PC-9 (cell line): Measurements from ENCODE around the gene STAG1. TPM values are rescaled to one million over a fixed set of nuclear protein-coding genes. Genes with fewer than 3 reads are reported as not detected.

ENCODE experiments used
- BruUV-seq: library from RNA; stranded (reverse); fragments of 400-500 nt; replicated peaks from 2 replicates; lab custom pipeline; 2021; lab: Mats Ljungman, UMichigan
- CTCF ChIA-PET: fragments of 300-600 bp; sonication (Branson Sonifier 250); formaldehyde crosslinking; loops from one replicate; lab custom pipeline; 2022; ENCODE audit warnings: antibody characterized with exemption; lab: Charles Lee
- POLR2A ChIA-PET: fragments of 300-600 bp; sonication (Branson Sonifier 250); formaldehyde crosslinking; loops from one replicate; lab custom pipeline; 2022; ENCODE audit warnings: antibody characterized with exemption; ENCODE audit not compliant: unreplicated experiment; lab: Charles Lee
- DNase-seq, 2 experiments: peaks; one replicate each; pipeline versions ENCODE4 v3.0.0 to v3.0.0-alpha.2; 2015 to 2022; ENCODE audit warnings: mixed read lengths in 1 of 2
- H2AFZ ChIP-seq: fragments of 200-600 bp; sonication (generic); 2 replicates; pipeline ENCODE4 v1.8.1; 2017; ENCODE audit warnings: antibody characterized with exemption
- H3F3A ChIP-seq: fragments of 200-600 bp; sonication (generic); 2 replicates; pipeline ENCODE4 v1.8.1; 2017; ENCODE audit warnings: antibody characterized with exemption, mild to moderate bottlenecking, low read depth; ENCODE audit not compliant: insufficient read depth
- H3K27ac ChIP-seq: fragments of 200-600 bp; sonication (generic); 2 replicates; pipeline ENCODE4 v1.6.1; 2016; ENCODE audit warnings: mixed run types
- H3K27me3 ChIP-seq: fragments of 200-600 bp; sonication (generic); 2 replicates; pipeline ENCODE4 v1.6.1; 2016; ENCODE audit warnings: low read depth, mixed run types; ENCODE audit not compliant: insufficient read depth
- H3K36me3 ChIP-seq: fragments of 200-600 bp; sonication (generic); 2 replicates; pipeline ENCODE4 v1.6.1; 2016; ENCODE audit warnings: low read depth, mixed run types
- H3K4me1 ChIP-seq: fragments of 200-600 bp; sonication (generic); replicated peaks from 2 replicates; pipeline ENCODE4 v1.6.1; 2016; ENCODE audit warnings: mixed run types; ENCODE audit not compliant: insufficient read depth
- H3K4me2 ChIP-seq: fragments of 200-600 bp; sonication (generic); 2 replicates; pipeline ENCODE4 v1.6.1; 2017; ENCODE audit warnings: mixed run types
- H3K4me3 ChIP-seq: fragments of 200-600 bp; sonication (generic); 2 replicates; pipeline ENCODE4 v1.6.1; 2016; ENCODE audit warnings: mixed run types
- H3K79me2 ChIP-seq: fragments of 200-600 bp; sonication (generic); 2 replicates; pipeline ENCODE4 v1.6.1; 2017; ENCODE audit warnings: low read depth, mixed run types
- H3K9me2 ChIP-seq: fragments of 200-600 bp; sonication (generic); 2 replicates; pipeline ENCODE4 v1.8.1; 2017; ENCODE audit warnings: mild to moderate bottlenecking; ENCODE audit not compliant: insufficient read depth
- H3K9me3 ChIP-seq: fragments of 200-600 bp; sonication (generic); 2 replicates; pipeline ENCODE4 v1.8.1; 2016; ENCODE audit warnings: low read depth; ENCODE audit not compliant: insufficient read depth
- H4K20me1 ChIP-seq: fragments of 200-600 bp; sonication (generic); 2 replicates; pipeline ENCODE4 v1.8.1; 2017; ENCODE audit not compliant: insufficient read depth
- CTCF ChIP-seq: fragments of 200-600 bp; sonication (generic); conservative IDR thresholded peaks from 2 replicates; pipeline ENCODE4 v1.6.1; 2017; ENCODE audit warnings: mixed run types, antibody characterized with exemption, mild to moderate bottlenecking, moderate library complexity
- EZH2 ChIP-seq: fragments of 200-600 bp; sonication (generic); IDR thresholded peaks from 2 replicates; pipeline ENCODE4 v1.8.0; 2017; ENCODE audit warnings: antibody characterized with exemption, low read depth
- intact Hi-C: fragments of 100-400 bp; cut with micrococcal nuclease; formaldehyde crosslinking; loops from one replicate; pipeline ENCODE4 v1.10.0; 2022; ENCODE audit not compliant: unreplicated experiment
- total RNA-seq: library from RNA; stranded (reverse); gene quantifications from 2 replicates; pipeline ENCODE4 v1.2.3, GENCODE V29; 2021

Gene STAG1
- total RNA-seq, 1 experiment from 2014 or later, result 39.3 TPM

DNA sequence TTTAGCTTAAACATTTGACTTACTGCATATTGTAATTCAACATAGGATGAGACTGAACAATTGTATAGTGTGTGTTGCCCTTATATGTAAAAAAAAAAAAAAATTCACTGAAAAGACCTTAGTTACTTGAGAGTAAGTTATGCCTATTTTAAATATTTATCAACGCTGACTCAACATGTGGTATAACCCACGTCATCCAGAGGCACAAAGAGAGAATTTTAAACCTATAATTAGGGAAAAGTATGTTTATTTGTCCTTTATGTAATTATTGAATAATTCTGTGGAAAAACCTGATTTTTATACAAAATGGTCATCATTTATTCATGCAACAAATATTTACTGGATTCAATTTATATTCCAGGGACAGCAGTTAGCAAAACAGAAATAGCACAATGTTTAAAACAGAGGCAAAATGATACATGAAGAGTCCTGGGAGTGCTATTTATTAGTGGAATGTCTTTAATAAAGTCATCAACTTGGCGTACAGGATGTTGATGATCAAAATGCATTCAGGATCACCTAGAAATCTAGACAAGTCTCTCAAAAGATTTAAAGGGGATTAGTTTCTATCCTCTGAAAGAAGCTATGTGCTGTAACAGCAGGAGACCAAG, 278.4 kb downstream of the STAG1 start:
- Histone ChIP-seq H3K4me3 (no peak overlapping the region), H3K4me1 (no peaks in the 10 kb centered on the region), H3K4me2 (no peak overlapping the region), H3K36me3 (no peaks in the 10 kb centered on the region), H3K27ac (no peak overlapping the region), H3K27me3 (no peaks in the 10 kb centered on the region), H3K9me3 (no peaks in the 10 kb centered on the region), H3K79me2 (no peaks in the 10 kb centered on the region), H3F3A (no peaks in the 10 kb centered on the region), H4K20me1 (no peaks in the 10 kb centered on the region), H3K9me2 (no peaks in the 10 kb centered on the region; the same call in 1 of the 2 replicates), H2AFZ (no peak overlapping the region)
- intact Hi-C loops, result no loop called here
- TF ChIP-seq EZH2 (no peak), CTCF (no peak)
- no TSS peak for BruUV-seq
- no peak for DNase-seq
- CTCF ChIA-PET, result no interaction called here
- POLR2A ChIA-PET, result no interaction called here

- no peaks in the 10 kb centered on the region for H3K4me1 ChIP-seq
- ChIA-PET CTCF (no interaction called here), POLR2A (no interaction called here)
- H3K79me2 ChIP-seq, result no peaks in the 10 kb centered on the region
- H3K36me3 ChIP-seq, result peaks cover 6% of the 10 kb centered on the region
- DNase-seq, result no peak
- H2AFZ ChIP-seq, result no peak overlapping the region
- H3K9me3 ChIP-seq, result no peaks in the 10 kb centered on the region
- no peak overlapping the region for H3K27ac ChIP-seq
- no peak overlapping the region for H3K4me2 ChIP-seq
- intact Hi-C loops, result no loop called here
- no peak overlapping the region for H3K4me3 ChIP-seq
- BruUV-seq, result no TSS peak
- H3F3A ChIP-seq, result no peaks in the 10 kb centered on the region
- no peak for TF ChIP-seq CTCF
- no peak for TF ChIP-seq EZH2
- no peaks in the 10 kb centered on the region for H3K9me2 ChIP-seq
- no peaks in the 10 kb centered on the region for H4K20me1 ChIP-seq
- no peaks in the 10 kb centered on the region for H3K27me3 ChIP-seq
These were observed 286.9 kb downstream of the STAG1 start for GRCh38 chr3:136465296-136465695.

GRCh38 chr3:136464502-136464901, 287.7 kb downstream of the STAG1 start:
- H3K27ac ChIP-seq, result no peak overlapping the region
- H3K79me2 ChIP-seq, result no peaks in the 10 kb centered on the region
- ChIA-PET CTCF (no interaction called here), POLR2A (no interaction called here)
- H4K20me1 ChIP-seq, result no peaks in the 10 kb centered on the region
- H2AFZ ChIP-seq, result no peak overlapping the region
- TF ChIP-seq CTCF (no peak), EZH2 (no peak)
- H3K4me3 ChIP-seq, result no peak overlapping the region
- H3K27me3 ChIP-seq, result no peaks in the 10 kb centered on the region
- BruUV-seq, result no TSS peak
- H3K9me3 ChIP-seq, result no peaks in the 10 kb centered on the region
- H3K36me3 ChIP-seq, result peaks cover 6% of the 10 kb centered on the region
- H3F3A ChIP-seq, result no peaks in the 10 kb centered on the region
- H3K9me2 ChIP-seq, result no peaks in the 10 kb centered on the region
- H3K4me1 ChIP-seq, result no peaks in the 10 kb centered on the region
- H3K4me2 ChIP-seq, result no peak overlapping the region
- intact Hi-C loops, result no loop called here
- DNase-seq, result no peak
